Transverse colon (tissue), 4 donors: Measurements from ENCODE around the gene RB1. TPM values are rescaled to one million over a fixed set of nuclear protein-coding genes. Genes with fewer than 3 reads are reported as not detected.

Experiments used
- DNase-seq: peaks from one replicate; pipeline ENCODE4 v3.0.0-alpha.2; 2019
- H3K27ac ChIP-seq, 4 donors: fragments of 200-600 bp; sonication (generic); 2 replicates each; pipeline ENCODE4 v1.5.1; 2016 to 2018; ENCODE audit warnings: inconsistent platforms in 4 of 4
- H3K27me3 ChIP-seq: fragments of 200-600 bp; sonication (generic); 2 replicates; pipeline ENCODE4 v1.5.1; 2017; ENCODE audit warnings: inconsistent platforms
- H3K36me3 ChIP-seq, 4 donors: fragments of 200-600 bp; sonication (generic); 2 replicates each; pipeline ENCODE4 v1.5.1; 2017 to 2019; ENCODE audit warnings: inconsistent platforms in 4 of 4
- H3K4me1 ChIP-seq, 4 donors: fragments of 200-600 bp; sonication (generic); 2 replicates each; pipeline ENCODE4 v1.5.1; 2017 to 2020; ENCODE audit warnings: inconsistent platforms in 4 of 4
- H3K4me3 ChIP-seq, 4 donors: fragments of 200-600 bp; sonication (generic); 1 replicate in 1 of 4; 2 replicates in 3 of 4; pipeline versions ENCODE4 v1.5.1 to v1.6.1; 2017 to 2019; ENCODE audit warnings: inconsistent platforms in 4 of 4
- H3K9me3 ChIP-seq, 2 donors: fragments of 200-600 bp; sonication (generic); 2 replicates each; pipeline ENCODE4 v1.5.1; 2017 to 2019; ENCODE audit warnings: inconsistent platforms in 2 of 2
- CTCF ChIP-seq, 5 experiments: fragments of 200-600 bp in 3 of 5; fragments of 450-650 bp in 2 of 5; sonication (generic) in 3 of 5; IDR thresholded peaks; 1 replicate in 2 of 5; 2 replicates in 3 of 5; pipeline ENCODE4 v1.5.1; 2016 to 2017; ENCODE audit warnings: antibody characterized with exemption in 5 of 5, inconsistent platforms in 3 of 5, mild to moderate bottlenecking in 2 of 5, moderate library complexity in 1 of 5
- EP300 ChIP-seq: sonication (generic); formaldehyde crosslinking; IDR thresholded peaks from one replicate; pipeline ENCODE4 v1.6.1; 2017; ENCODE audit warnings: antibody characterized with exemption, low read depth
- POLR2A ChIP-seq: fragments of 450-650 bp; IDR thresholded peaks from one replicate; pipeline ENCODE4 v1.6.1; 2016; ENCODE audit warnings: antibody characterized with exemption, mild to moderate bottlenecking, moderate library complexity
- POLR2AphosphoS5 ChIP-seq, 3 donors: sonication (generic); formaldehyde crosslinking; IDR thresholded peaks; one replicate each; pipeline ENCODE4 v1.6.1; 2016; ENCODE audit warnings: antibody characterized with exemption in 3 of 3
- WGBS, 2 donors: methylation state at CpG; one replicate each; pipeline ENCODE4 v1.1.5; 2018; ENCODE audit warnings: low coverage in 1 of 2; 5-methylcytosine and 5-hydroxymethylcytosine counted together
- in situ Hi-C, 4 donors: fragments of 200-750 bp; cut with MboI; loops; one replicate each; pipeline versions ENCODE4 v1.15.0 to v1.15.1; 2017; ENCODE audit warnings: low sequenced_read_pairs in 3 of 4, low pct_ligation_motif_present in 1 of 4, low pct_unique_long_range_greater_than_20kb in 1 of 4
- intact Hi-C: fragments of 100-400 bp; cut with DNase I; formaldehyde crosslinking; loops from one replicate; pipeline ENCODE4 v1.15.1; 2023; ENCODE audit warnings: low total_unique reads
- total RNA-seq, 4 donors: library from RNA; depleted of rRNA; stranded (reverse); fragments of >200 nt; gene quantifications; one replicate each; pipeline ENCODE4 v1.1.0, GENCODE V29; 2016

RB1 gene
- total RNA-seq, 4 donors from 2014 or later: 14.6 to 31.0 (median 23.2) TPM

GRCh38 chr13:48493066-48493765, 189.7 kb downstream of the RB1 start:
- Histone ChIP-seq H3K4me3 (no peak overlapping the region), H3K27me3 (no peaks in the 10 kb centered on the region), H3K36me3 (no peaks in the 10 kb centered on the region), H3K27ac (peak overlapping the region; percentile 64 to 73 (median 70)), H3K9me3 (no peaks in the 10 kb centered on the region), H3K4me1 (peaks cover 0 to 4% (median 0%) of the 10 kb centered on the region in 4 donors)
- DNase-seq: no peak
- TF ChIP-seq EP300: no peak
- no peak for TF ChIP-seq POLR2A
- TF ChIP-seq POLR2AphosphoS5 (IDR thresholded peaks at IDR 0.05): no peak
- TF ChIP-seq CTCF (IDR thresholded peaks at IDR 0.05): no peak
- 43 to 82% methylated on average over 1 to 4 of the region's 4 CpGs for WGBS, 2 donors
- in situ Hi-C loops (no loop called here), intact Hi-C loops (no loop called here)

- intact Hi-C loops: no loop called here
- WGBS, 2 donors: 55 to 67% methylated on average over 2 of the region's 2 CpGs
- Histone ChIP-seq H3K27ac (peak overlapping the region in 2 of 4 donors; percentile 22 to 24), H3K4me1 (peaks cover 0 to 4% (median 0%) of the 10 kb centered on the region in 4 donors), H3K27me3 (no peaks in the 10 kb centered on the region), H3K9me3 (no peaks in the 10 kb centered on the region), H3K36me3 (no peaks in the 10 kb centered on the region), H3K4me3 (no peak overlapping the region)
- no peak for TF ChIP-seq EP300
- TF ChIP-seq CTCF (IDR thresholded peaks at IDR 0.05): no peak
- TF ChIP-seq POLR2AphosphoS5 (IDR thresholded peaks at IDR 0.05): no peak
- no peak for TF ChIP-seq POLR2A
- no peak for DNase-seq
- in situ Hi-C loops: no loop called here
These were observed 190.3 kb downstream of the RB1 start for GRCh38 chr13:48493851-48494250.

- Histone ChIP-seq H3K27ac (no peak overlapping the region), H3K27me3 (no peaks in the 10 kb centered on the region), H3K9me3 (no peaks in the 10 kb centered on the region), H3K4me3 (no peak overlapping the region), H3K4me1 (peaks cover 0 to 4% (median 0%) of the 10 kb centered on the region in 4 donors), H3K36me3 (no peaks in the 10 kb centered on the region)
- intact Hi-C loops (no loop called here), in situ Hi-C loops (no loop called here)
- 56 to 86% methylated on average over 1 of the region's 1 CpG for WGBS, 2 donors
- DNase-seq: no peak
- TF ChIP-seq POLR2AphosphoS5 (IDR thresholded peaks at IDR 0.05) (no peak), POLR2A (no peak), CTCF (IDR thresholded peaks at IDR 0.05) (no peak), EP300 (no peak)
These were observed 191.3 kb downstream of the RB1 start for GRCh38 chr13:48494874-48495273.

GRCh38 chr13:48496271-48497161, 193.0 kb downstream of the RB1 start:
- intact Hi-C loops (no loop called here), in situ Hi-C loops (no loop called here)
- Histone ChIP-seq H3K27ac (no peak overlapping the region), H3K4me1 (peaks cover 0 to 4% (median 0%) of the 10 kb centered on the region in 4 donors), H3K27me3 (no peaks in the 10 kb centered on the region), H3K4me3 (no peak overlapping the region), H3K36me3 (no peaks in the 10 kb centered on the region), H3K9me3 (no peaks in the 10 kb centered on the region)
- no peak for DNase-seq
- TF ChIP-seq CTCF (IDR thresholded peaks at IDR 0.05): no peak
- TF ChIP-seq POLR2AphosphoS5 (IDR thresholded peaks at IDR 0.05): no peak
- no peak for TF ChIP-seq POLR2A
- no peak for TF ChIP-seq EP300
- 67 to 71% methylated on average over 2 to 7 of the region's 7 CpGs for WGBS, 2 donors
